GM19397 (cell line): ENCODE results near the gene PLEKHA8.

Experiments used
- ATAC-seq: cut with Tn5 transposase; IDR thresholded peaks from one replicate; pipeline ENCODE4 v1.9.1; 2021; ENCODE audit warnings: mild to moderate bottlenecking, moderate library complexity; ENCODE audit not compliant: unreplicated experiment

Gene PLEKHA8

DNA sequence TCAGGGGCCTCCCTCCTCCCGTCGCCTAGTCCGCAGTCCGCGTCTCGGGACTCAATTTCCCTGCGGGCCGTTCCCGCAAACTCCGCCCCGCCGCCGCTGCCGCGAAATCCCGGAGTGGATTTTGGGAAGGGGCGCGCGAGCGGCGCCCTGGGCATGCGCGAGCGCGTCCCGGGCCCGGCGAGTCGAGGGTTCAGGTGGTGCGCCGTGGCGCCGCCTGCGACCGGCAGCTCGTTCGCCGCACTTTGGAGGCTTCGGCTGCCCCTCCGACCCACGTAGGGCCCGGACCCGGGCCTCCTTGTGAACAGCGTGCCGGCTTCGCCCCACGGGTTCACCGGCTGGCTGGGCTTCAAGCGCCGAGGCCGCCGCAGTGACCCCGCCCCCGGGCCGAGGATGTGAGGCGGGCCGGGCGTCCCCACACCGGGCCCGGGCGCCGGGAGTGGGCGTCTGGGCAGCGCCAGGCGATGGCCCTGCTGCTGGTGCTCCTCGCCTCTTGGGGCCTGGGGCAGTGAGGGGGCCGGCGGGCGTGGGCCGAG is at the start of gene PLEKHA8:
TSS of gene PLEKHA8 (plus strand) at position 197 of the 533 bp plus-strand sequence. CDS start 351 bp downstream, outside the sequence.
- ATAC-seq = peak; percentile 53

GRCh38 chr7:29980151-29980550 is 48.1 kb upstream of the PLEKHA8 start:
- ATAC-seq = no peak

DNA sequence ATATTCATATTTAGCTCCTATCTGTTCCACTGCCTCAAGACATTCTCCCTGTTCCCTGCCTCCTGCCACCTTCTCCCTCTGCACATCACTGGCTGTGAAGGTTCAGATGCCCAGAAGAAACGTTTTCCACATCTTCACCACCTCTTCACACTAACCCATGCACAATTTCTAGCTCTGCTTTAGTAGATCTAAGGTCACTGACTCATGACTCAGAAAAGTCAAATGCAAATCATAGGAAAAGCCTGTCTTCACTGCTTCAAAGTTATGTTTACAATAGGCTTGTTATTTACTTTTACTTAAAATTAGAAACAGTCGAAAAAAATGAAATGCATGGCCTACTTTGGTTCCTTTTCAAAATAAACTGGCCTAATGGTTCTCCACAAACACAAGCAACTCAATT is 41.1 kb upstream of the PLEKHA8 start:
- ATAC-seq = no peak

- ATAC-seq = no peak
These were observed 40.3 kb upstream of the PLEKHA8 start for GRCh38 chr7:29987811-29988317.

GRCh38 chr7:29988424-29989256 is 39.6 kb upstream of the PLEKHA8 start:
- peak; percentile 37 for ATAC-seq

DNA sequence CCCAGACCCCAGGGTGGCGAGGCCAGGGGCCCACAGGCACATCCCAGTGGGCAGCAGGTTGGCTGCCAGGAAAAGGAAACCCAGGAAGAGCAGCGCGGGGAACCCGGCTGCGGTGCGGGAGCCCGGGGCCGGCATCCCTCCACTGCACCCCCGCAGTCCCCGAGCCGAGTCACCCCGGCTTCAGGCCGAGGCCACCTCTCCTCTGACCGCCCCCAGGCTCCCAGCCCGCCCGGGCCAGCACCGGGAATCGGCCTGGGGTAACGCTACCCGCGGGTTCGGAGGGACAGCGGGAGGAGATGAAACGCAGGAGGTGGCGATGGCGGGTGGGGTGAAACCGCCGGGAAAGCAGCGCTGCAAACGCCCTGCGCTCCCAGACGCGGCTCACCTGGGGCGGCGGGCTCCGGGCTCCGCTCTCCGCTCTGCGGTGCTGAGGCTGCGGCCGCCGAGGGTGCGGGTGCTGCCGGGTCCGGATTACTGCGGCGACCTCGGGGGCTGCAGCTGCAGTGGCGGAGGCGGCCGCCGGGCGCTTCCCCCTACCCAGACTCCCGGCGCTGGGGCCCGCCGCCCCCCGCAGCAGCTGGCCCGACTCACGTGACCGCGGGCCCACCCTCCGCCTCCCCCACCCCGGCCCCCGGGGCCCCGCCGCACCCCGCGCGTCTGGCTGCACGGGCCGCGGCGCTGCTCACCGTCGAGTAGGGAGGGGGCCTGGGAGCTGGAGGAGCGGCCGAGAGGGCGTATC is 38.8 kb upstream of the PLEKHA8 start, which contains the start of gene SCRN1:
TSS of gene SCRN1 (minus strand) at position 545 of the 739 bp plus-strand sequence. CDS start 20,734 bp downstream, outside the sequence.
- ATAC-seq = peak; percentile 41

GRCh38 chr7:29990931-29991330 is 37.3 kb upstream of the PLEKHA8 start:
- no peak for ATAC-seq

GRCh38 chr7:29991937-29992336 is 36.3 kb upstream of the PLEKHA8 start:
- no peak for ATAC-seq

- no peak for ATAC-seq
These were observed 35.1 kb upstream of the PLEKHA8 start for GRCh38 chr7:29993140-29993539.

GRCh38 chr7:29995652-29996051 is 32.6 kb upstream of the PLEKHA8 start:
- no peak for ATAC-seq

DNA sequence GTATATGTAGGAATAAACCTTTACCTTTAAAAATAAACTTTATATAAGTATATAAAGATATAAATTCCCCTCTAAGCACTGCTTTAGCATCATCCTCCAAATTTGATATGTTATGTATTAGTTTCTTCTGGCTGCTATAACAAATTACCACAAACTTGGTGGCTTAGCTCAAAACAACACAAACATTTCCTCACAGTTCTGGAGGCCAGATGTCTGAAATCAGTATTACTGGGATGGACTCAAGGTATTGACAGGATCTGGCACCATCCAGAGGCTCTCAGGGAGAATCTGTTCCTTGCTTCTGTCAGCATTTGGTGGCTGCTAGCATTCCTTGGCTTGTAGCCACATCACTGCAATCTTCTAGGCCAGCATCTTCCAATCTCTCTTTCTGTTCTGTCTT is 31.9 kb upstream of the PLEKHA8 start:
- ATAC-seq = no peak

GRCh38 chr7:29998489-29998888 is 29.7 kb upstream of the PLEKHA8 start:
- no peak for ATAC-seq

GRCh38 chr7:30001998-30002397 is 26.2 kb upstream of the PLEKHA8 start:
- ATAC-seq = no peak

DNA sequence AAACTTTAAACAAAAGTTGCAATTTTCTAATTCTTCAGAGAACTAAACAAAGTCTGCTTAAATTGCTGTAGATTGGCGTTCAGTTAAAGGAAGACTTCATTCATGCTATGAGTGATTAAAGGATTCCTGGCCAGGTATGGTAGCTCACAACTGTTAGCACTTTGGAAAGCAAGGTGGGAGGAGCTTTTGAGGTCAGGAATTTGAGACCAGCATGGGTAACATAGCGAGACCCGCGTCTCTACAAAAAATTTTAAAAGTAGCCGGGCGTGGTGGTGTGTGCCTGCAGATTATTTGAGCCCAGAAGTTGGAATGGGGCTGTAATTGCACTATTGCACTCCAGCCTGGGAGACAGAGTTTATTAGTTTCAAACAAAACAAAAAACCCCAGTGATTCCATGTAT is 25.1 kb upstream of the PLEKHA8 start:
- ATAC-seq = no peak

DNA sequence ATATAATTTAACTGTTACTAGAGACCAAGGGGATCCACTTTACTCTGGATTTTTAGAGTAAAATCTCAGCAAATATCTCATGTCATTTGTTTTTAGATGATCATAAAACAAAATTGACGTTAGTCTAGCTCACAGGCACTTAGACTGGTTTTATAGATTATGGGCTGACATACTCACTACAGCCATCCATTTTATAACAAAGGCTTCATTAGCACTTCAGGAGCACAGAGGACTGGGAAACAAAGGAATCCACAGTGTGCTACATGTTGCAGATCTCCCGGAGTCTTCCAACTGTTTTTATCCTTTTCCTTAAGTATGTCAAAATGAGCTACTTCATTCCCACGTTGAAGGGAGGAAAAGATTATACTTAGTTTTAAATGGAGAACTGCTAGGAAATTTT is 22.7 kb upstream of the PLEKHA8 start:
- no peak for ATAC-seq

- no peak for ATAC-seq
These were observed 18.2 kb upstream of the PLEKHA8 start for GRCh38 chr7:30010021-30010420.

GRCh38 chr7:30012757-30013156 is 15.5 kb upstream of the PLEKHA8 start:
- ATAC-seq = no peak

DNA sequence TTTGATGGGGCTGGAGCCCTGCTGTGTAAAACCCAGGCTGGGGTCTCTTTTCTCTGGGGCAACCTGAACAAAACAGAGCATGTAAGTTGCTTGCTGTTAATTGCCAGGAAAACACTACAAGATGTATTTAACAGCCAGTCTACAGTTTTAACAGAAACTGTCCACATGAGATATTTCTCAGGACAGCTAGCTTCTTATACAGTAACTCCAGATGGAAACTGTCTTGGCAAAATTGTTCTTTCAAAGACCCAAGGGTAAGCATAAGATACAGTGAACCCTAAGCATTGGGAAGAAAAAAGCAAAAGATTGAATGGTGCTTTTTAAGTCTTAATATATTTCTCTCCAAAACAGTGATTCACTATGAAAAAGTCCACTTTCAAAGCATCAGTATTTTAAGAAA is 9.8 kb upstream of the PLEKHA8 start:
- no peak for ATAC-seq

- no peak for ATAC-seq
These were observed 8.8 kb upstream of the PLEKHA8 start for GRCh38 chr7:30019387-30019786.

DNA sequence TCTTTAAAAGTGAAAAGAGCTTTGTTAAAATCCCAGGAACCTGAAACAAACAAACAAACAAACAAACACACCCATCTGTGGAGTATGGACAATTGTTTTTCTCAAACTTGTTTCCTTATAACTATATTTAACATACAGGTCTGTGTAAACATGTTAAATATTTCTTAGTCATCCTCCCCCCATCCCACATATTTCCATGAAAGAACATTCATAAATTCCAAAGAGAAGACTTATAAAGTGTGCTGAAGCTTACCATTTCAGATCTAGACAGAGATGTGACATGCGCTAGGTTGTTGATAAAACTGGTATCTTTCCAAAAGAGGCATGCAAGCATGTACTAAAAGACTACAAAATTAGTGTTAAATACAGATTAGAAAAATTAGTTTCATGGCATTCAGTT is 8.3 kb upstream of the PLEKHA8 start:
- no peak for ATAC-seq

DNA sequence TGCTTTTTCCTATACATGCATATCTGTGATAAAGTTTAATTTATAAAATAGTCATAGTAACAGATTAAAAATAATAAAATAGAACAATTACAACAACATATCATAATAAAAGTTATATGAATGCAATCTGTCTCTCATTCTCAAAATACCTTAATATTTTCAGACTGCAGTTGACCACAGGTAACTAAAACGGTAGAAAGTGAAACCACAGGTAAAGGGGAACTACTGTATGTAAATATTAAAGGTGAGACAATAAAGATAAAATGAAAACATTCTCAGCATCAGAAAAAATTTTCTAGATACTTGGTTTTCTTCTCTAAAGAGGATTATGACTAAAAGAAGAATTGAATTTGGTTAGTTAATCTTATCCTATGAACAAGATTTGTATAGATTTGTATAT is 7.7 kb upstream of the PLEKHA8 start:
- ATAC-seq = no peak

- ATAC-seq = no peak
These were observed 5.2 kb upstream of the PLEKHA8 start for GRCh38 chr7:30022991-30023390.
